HT-29 (cell line): ENCODE data around the gene KLF15. TPM values are rescaled to one million over a fixed set of nuclear protein-coding genes. Genes with fewer than 3 reads are reported as not detected.
A peak's percentile ranks its signal among the peaks of the same experiment; 100 is the strongest.

Experiments
- DNase-seq: peaks from one replicate; pipeline ENCODE4 v3.0.0-alpha.2; 2015; ENCODE audit warnings: low spot score
- total RNA-seq: library from RNA; depleted of rRNA; stranded (reverse); fragments of >200 nt; shearing (Covaris generic); gene quantifications from 2 replicates; pipeline ENCODE4 v1.2.3, GENCODE V29; 2014; rRNA removed

KLF15 gene
- total RNA-seq: 8.2 and 12.8 TPM in 2 replicates

DNA sequence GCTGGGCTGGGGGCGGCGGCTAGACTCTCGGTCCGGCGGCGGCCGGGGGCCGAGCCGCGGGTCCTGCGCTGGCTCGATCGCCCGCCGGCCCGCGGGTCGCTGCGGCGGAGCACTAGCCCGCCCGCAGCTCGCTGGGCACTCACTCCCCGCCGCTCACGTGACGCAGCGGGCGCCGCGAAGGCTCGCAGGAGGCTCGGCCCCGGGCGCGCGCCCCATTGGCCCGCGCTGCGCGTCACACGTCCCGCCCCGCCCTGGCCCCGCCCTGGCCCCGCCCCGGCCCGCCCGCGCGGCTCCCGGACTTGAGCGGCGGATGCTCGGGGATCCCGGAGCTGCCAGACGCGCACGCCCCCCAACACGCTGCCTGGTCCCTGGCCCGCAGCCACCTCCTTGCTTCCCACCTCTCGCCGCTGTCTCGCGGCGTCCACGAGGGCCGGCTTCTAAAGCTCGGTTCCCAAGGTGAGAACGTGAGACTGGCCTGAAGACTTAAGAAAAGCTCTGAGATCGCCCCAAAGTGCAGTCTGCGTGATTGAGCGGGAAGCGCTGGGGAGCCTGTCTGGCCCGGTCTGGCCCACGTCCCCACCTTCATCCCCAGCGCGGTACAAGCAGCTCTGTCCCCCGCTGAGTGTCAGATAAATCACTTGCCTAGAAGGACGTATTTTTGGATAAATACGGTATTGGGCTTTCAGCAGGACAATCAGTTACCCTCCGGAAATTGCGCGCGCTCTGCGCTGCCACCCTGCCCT lies at the start of gene KLF15:
Gene KLF15, minus strand, starts transcription at position 114 of the 743 bp plus-strand sequence. CDS start 4,486 bp downstream, outside the sequence.
- DNase-seq: peak; percentile 84

DNA sequence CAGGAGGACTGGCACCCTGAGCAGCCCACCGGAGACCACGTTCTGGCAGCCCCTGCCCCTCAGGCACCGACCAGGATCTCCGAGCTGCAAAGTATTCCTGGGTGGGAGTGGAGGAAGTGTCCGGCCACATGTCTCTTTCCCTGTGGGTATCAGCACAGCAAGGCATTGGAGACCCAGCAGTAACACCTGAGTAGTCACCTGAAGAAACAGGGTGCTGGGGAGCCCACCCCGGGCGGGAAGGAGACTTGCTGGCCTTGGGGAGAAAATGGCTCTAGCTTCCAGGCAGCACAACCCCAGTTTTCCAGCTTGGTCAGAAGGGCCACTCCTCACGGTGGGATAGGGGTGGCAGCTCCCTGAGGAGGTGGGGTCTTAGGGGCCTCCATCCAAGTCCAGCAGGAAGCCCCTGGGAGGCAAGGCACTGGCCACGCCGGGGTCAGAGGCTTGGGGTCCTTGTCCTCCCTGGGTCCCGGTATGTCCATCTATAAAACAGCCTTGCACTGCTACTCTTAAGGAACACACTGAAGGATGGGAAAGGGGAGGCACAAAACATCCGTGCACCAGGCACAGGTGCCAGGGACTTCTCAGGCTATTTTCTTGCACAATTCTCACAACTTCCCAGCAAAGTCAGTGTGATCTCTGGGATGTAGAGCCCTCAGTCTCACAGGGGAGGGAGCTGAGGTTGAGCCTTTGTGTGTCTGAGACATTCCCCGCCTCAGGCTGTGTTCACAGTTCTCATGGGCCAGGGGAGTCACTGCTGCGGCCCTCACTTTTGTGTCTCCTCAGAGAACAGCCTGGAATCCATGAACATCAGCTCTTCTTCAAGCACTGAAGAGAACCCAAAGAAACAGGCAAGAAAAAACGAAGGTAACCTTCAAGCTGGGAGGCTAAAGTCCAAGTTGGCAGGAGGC lies 49.4 kb upstream of the KLF15 start:
- no peak for DNase-seq

DNA sequence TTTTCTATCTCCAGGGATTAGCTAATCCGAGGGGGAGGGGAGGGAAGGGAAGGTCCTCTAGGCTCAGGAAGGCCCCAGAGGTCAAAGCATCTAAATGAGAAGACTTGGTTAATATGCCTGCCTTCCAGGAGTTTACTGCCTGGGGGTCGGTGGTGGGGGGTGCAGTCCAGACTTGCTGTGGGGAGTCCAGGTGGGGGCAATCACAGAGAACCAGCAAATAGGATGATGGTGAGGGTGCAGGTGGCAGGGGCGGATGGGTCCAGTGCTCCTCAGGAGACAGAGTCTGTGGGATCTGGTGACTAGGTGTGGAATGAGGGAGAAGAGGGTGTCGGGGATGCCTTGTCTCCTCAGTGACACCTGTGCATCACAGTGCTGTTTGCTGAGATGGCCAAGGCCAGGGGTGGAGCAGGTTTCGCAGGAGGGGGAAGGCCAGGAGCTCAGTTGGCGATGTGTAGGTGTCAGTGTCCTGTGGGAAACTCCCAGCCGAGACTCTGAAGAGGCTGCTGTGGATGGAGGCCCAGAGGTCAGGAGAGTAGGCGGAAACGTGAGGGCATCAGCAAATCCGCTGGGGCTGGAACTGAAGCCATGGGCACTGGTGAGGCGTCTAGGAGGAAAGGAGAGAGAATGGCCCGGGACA lies 45.6 kb upstream of the KLF15 start:
- no peak for DNase-seq

DNA sequence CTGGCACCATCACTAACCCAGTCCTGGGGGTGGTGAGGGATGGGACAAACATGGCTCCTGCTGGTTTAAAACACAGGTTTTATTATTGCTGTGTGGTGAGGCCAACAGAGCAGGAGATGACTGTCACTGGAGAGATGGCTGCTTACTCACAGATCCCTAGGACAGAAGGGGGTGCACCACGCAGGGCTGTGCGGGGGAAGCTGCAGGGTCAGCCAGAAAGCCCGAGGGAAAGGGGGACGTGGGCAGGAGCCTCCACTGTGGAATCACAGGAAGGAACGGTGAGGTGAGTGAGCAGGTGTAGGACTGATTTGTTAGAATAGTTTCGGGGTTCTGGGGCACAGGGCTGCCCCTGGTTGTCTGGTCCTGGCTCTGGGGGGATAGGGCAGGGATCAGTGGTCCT lies 45.0 kb upstream of the KLF15 start:
- DNase-seq: no peak

DNA sequence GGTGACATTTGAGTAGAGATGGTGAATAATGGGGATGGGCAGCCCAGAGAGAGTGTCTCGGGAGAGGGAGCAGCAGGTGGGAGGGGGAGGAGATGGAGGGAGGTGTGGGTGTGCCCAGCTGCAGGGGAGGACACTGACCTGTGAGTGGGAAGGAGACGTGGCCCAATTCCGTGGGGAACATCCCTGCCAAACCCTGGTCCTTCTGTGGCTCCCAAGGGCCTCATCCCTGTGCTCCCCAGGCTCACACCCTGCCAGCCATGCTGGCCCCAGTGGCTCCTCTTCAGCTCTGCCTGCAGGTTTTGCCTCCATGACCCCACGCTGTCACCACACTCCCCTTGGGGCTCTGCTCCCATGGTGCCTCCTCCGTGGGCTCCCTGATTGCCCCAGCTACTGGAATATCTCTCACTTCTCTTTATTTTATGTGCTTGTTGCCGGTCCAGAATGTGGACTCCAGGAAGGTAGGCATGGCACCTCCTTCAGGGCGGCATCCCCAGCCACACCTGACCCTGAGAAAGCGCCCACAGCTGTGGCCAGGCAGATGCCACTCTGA lies 44.5 kb upstream of the KLF15 start:
- no peak for DNase-seq

DNA sequence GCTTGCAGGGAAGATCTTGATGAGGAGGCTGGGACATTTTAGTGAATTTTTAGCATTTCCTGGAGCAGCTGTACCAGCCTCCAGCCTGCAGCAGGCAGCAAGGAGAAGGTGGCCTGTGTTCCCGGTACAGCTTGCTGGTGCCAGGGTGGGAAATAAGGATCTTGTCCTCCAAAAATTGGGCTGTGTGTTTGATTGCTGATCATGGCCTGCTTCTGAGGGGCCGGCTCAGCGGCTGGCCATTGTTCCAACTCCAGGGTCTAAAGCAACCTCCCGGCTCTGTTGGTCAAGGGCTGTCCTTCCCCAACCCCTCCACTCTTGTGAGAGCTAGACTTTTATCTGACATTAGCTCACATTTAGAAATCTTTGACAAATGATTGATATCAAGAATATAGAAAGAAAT lies 42.5 kb upstream of the KLF15 start:
- DNase-seq: no peak

DNA sequence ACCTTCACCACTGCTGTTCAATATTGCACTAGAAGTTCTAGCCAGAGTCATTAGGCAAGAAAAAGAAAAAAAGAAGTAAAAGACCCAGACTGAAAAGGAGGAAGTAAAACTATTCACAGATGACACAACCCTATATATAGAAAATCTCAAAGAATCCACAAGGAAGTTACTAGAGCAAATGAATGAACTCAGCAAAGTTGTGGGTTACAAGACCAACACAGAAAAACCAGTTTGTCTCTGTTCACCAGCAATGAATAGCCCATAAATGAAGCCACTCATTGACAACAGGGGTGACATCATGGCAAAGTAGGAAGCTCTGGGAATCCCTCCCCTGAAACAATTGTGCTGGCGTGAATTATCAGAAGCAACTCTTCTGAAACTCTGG lies 42.1 kb upstream of the KLF15 start:
- DNase-seq: peak; percentile 54

DNA sequence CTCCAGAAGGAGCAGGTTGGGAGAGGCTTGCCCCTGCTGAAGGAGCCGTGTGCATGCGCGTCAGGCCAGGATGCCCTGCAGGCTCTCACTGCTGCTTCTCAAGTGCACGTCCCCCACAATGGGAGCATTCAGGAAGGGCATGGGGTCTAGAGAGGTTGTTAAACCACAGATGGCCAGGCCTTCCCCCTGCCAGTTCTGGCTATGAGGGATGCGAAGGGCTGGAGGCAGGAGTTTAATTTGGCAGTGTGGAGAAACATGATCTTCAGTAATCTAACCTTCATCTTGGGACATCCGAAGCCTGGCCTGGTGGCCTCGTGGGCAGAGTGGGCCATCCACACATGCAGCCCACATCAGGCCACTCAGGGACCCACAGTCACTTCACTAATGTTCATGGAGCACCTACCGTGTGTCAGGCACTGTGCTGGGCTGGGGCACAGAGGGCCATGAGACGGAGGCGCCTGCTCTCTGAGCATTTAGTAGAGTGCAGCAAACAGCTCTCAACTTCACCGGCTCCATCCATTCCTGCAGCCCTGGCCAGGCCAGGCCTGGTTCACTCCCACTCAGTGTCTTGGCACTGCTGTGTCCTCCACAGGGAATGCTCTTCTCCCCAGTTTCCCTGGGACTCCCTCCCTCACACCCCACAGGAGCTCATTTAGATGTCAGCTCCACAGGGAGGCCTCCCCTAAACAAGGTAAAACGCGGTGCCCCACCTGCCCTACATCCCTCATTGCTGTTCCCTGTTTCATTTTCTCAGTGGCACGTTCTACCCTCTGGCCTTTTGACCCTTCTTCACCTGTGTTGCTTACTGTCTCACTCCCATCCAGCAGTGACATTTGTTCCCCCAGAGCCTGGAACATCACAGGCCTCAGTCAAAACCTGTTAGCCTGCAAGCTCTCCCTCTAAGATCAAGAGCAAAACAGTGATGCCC lies 41.5 kb upstream of the KLF15 start:
- no peak for DNase-seq

DNA sequence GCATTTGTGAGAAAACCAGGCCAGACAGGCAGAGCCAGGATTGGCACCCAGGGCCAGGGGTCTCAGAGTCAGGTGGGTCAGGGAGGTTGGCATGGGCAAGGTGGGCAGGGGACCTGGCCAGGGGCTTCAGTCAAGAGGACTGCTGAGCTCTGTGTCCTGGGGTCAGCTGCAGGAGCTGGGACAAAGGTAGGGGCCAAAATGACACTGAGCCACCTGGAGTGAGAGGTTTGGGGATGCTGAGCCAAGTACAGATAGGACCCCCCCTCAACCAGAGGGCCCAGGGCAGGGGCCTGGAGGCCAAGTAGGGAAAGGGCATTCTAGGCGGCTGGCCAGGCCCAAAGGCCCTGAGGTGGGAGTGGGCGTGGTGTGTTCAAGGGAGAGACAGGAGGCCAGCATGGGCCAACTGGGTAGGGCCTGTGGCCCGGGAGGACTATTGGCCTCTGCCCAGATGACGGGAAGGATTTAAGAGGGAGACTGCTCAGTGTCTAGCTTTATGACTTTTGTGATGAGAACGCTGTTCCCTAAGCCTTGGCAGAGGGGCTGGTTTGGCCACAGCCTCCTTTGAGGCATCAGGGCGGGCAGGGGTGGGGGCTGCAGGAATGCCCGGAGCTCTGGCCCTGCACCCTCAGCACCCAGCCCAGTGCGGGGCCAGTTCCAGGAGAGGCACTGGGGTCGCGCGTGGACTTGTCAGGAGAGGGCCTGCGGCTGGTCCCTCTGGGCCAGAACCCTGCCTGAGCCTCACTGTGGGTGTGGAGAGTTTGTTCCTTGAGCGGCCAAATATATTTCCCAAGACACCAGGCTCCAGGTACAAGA lies 40.6 kb upstream of the KLF15 start:
- no peak for DNase-seq

DNA sequence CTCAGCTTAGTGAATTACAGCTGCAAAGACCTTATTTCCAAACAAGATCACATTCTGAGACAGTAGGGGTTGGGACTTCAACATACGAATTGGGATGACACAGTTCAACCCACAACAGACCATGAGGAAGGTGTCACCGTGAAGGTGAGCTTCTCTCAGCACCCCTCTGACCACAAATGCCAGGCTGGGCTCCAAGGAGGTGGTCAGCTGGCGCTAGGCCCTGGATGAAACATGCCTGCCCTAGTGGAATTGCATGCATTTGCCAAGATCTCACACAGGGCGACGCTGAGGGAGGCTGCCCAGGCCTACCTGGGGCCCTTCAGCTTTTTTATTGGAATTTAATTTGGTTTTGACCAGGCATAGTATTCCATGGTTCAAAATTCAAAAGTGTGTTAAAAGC lies 39.3 kb upstream of the KLF15 start:
- no peak for DNase-seq

DNA sequence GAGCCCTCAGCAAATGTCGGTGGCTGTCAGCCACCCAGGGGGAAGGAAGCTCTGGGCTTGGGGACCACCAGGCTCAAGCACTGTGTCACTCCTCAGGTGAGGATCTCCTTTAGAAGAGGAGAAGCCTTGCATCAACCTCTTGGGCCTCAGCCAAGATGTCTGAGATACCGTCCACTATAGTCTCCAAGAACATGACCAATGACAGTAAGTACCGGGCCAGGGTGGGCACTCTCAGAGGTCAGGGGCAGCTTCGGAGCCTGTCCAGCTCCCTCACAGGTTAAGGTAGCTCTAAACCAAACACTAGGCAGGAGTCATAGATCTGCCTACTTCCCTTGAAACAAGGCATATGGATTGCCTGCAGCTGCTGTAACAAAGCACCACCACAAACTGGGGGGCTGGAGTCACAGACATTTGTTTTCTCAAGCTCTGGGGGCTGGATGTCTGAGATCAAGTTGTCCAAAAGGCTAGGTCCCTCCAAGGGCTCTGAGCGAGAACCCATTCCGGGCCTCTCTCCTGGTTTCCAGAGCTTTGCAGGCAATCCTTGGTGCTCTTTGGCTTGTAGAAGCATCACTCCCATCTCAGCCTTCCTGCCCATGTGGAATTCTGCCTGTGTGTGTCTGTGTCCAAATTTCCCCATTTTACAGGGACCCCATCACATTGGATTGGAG lies 38.8 kb upstream of the KLF15 start:
- DNase-seq: no peak

DNA sequence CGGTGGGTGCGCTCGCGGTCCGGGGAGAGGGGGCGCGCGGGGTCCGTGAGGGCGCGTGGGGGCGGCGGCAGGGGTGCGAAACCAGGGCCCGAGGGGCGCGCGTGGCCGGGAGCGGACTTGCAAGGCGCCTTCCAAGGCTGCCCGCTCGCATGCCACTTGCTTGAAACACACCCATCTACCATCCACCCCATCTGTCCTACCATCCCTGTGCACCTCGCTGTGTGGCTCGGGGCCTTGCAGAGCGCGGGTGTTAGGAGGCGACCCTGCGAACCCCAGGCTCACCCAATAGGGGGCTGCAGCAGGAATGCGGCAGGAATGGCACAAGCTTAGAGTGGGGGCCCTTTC lies 37.7 kb upstream of the KLF15 start:
- no peak for DNase-seq

DNA sequence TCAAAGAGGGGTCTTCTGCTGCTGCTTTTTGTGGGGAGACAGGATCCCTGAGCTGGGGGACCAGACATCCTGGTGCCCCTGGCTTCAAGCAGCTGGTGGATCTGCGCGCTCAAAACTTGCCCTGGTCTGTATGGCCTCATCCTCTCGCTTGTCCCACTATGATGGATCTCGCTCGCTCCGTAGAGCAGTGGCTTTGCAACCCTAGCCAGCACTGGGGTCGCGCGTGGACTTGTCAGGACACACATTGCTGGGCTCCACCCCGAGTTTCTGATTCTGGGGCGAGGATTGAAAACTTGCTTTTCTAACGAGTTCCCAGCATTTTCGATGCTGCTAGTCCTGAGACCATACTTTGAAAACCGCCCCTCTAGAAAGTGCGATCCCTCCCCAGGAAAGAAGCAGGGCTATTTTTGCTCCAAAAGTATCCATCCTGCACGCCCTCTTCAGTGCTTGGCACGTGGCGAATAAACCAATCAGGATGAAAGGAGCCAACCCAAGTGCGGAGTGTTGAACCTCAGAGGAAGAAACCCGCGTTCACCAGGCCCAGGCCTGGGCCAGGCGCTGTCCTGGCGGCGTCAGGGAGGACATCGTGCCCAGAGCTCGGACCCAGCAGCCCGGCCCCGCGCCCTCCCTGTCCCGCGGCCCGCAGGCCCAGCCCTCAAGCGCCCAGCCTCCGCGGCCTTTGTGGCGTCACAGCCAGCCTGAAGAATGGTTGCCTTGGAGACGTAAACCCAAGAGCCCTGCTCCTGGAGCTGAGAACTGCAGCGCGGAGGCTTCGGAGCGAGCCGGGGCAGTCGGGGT lies 37.2 kb upstream of the KLF15 start, which contains the start of gene CFAP100:
Gene CFAP100, plus strand, starts transcription at position 731 of the 798 bp plus-strand sequence. CDS start 1,092 bp downstream, outside the sequence.
- no peak for DNase-seq

DNA sequence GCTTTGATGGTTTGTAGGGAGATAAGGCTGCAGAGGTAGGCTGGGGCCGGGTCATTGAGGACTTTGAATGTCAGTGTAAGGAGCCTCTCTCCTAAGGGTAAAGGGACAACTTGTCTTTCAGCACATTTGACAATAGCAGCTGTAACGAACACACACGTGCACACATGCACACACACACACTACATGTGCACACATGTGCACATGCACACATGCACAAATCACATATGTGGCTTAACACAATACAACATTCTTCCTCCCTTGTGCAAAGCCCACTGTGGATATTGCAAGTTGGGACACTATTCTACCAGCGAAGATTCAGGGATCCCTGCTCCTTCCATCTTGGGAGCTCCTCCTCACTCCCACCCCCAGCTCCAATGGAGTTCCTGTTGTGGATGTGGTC lies 36.4 kb upstream of the KLF15 start:
- no peak for DNase-seq

DNA sequence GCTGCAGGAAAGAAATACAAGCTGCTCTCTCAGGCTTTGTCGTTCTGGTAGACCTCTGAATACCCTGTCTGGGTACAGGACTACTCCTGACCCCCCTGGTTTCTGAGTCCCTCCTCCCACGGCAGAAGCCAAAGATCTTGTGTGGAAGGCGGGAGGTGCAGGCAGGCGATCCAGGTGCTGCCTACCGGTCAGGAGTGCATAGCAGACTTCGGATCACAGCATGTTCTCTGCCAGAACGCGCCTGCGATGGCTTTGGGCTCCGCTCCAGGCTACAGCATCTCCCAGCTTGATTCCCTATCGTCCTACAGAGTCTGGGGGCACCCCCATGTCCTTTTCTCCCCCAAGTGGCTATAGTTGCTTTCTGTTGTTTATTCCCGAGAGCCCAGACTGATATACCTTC lies 35.0 kb upstream of the KLF15 start:
- DNase-seq: no peak

DNA sequence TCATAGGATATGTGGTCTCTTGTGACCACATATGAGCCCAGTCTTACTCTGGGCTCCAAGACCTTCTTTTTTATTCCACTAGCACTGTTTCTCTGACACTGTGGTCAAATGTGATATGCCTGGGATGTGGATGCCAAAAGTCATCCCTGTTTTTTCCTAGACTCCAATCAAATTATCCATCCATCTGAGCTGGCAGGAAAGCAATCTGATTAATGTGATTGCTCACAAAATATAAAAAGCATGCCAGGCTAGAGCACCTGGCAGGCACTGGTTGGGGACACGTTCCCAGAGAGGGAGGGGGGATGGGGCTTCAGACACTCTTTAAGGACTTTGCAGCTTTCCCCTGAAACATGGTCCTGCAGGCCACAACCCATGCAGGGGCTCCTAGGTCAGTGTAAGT lies 34.4 kb upstream of the KLF15 start:
- no peak for DNase-seq

DNA sequence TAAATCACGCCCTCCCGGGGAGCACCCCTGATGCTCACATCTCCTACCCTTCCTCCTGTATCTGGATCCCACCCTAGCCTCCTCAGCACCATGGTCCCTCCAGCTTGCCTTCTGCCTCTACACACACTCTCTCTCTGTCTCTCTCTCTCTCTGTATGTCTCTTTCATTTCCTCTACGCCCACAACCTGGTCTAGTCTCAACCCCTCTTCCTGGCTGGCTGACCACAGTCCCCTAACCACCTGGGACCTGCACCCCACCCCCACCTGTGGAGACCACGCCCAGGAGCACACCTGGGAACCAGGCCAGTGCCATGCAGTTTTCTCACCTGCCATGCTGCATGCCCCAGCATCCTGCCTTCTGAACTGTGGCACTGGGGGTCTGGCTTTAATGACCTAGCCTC lies 33.5 kb upstream of the KLF15 start:
- no peak for DNase-seq

DNA sequence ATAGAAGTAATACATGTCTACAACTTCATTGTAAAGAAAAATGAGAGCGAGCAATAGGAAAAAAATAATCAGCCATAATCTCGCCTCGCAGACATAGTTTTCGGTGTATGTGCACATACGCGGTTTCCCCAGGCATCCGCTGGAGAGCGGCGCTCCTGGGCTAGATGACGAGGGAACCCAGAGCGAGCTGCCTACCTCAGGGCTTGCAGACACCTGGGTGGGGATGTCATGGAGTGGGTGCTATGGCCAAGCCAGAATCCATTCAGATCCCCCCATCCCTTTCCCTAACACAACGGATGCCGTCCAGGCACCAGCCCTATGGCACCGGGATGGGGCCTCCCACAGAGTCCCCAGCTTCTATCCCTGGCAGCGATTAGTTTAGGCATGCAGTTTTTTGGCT lies 33.0 kb upstream of the KLF15 start:
- DNase-seq: no peak

DNA sequence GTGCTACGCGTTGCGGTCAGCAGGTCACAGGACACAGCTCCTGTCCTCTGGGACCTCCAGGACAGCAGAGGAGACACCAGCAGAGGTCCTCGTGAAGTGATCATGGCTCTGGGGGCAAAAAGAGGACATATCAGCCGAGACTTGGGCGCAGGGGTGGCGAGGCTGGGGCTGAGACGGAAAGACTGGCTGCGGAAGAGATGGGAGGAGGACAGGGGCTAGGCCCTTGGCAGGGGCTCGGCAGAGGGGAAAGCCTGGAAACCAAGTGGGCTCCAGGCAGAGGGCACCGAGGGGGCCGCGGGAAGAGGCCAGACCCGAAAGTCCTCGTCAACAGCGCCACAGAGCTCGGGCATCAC lies 32.6 kb upstream of the KLF15 start:
- DNase-seq: no peak
